GM18502 (cell line): ENCODE data around the gene PSMC3IP.
"Not testable (repeated sequence)": the region's sequence is repeated elsewhere in the genome, so short reads cannot be mapped to it uniquely, and the experiment has no call there.

ENCODE experiments used
- ATAC-seq: cut with Tn5 transposase; IDR thresholded peaks from one replicate; pipeline ENCODE4 v1.9.1; 2021; ENCODE audit warnings: mild to moderate bottlenecking; ENCODE audit not compliant: unreplicated experiment, poor library complexity

Gene PSMC3IP

DNA sequence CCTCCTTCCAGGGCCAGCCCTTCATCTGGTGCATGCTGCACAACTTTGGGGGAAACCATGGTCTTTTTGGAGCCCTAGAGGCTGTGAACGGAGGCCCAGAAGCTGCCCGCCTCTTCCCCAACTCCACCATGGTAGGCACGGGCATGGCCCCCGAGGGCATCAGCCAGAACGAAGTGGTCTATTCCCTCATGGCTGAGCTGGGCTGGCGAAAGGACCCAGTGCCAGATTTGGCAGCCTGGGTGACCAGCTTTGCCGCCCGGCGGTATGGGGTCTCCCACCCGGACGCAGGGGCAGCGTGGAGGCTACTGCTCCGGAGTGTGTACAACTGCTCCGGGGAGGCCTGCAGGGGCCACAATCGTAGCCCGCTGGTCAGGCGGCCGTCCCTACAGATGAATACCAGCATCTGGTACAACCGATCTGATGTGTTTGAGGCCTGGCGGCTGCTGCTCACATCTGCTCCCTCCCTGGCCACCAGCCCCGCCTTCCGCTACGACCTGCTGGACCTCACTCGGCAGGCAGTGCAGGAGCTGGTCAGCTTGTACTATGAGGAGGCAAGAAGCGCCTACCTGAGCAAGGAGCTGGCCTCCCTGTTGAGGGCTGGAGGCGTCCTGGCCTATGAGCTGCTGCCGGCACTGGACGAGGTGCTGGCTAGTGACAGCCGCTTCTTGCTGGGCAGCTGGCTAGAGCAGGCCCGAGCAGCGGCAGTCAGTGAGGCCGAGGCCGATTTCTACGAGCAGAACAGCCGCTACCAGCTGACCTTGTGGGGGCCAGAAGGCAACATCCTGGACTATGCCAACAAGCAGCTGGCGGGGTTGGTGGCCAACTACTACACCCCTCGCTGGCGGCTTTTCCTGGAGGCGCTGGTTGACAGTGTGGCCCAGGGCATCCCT, 34.1 kb downstream of the PSMC3IP start:
- ATAC-seq = no peak

DNA sequence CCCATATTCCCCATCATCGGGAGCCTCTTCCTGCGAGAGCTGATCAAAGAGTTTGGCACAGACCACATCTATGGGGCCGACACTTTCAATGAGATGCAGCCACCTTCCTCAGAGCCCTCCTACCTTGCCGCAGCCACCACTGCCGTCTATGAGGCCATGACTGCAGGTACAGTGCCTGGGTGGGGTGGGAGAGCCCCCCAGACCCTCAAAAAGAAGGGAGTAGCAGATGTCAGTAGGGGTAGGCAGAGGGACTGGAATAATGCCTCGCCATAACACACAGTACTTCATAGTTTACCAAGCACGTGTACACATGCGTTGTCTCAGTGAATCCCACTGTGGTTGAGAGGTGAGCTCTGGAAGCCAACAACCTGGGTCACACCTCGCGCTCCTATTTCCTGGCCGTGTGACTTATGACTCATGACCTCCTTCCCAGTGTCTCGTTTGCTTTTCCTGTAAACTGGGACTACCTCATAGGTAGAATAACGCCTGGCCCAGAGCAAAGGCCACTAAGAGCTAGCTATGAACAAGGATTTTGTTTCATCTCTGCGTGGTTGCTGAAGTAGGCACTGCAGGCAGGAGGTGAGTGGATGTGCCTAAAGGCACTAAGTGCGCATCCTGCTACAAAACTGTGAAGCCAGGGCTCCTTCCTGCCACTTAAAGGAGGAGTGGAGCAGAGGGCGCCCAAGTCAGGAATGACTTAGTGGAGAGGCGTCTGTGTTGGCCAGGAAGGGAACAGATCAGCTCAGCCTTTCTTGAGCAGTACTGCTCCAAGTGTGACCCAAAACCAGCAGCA, 36.3 kb downstream of the PSMC3IP start:
- ATAC-seq = no peak

DNA sequence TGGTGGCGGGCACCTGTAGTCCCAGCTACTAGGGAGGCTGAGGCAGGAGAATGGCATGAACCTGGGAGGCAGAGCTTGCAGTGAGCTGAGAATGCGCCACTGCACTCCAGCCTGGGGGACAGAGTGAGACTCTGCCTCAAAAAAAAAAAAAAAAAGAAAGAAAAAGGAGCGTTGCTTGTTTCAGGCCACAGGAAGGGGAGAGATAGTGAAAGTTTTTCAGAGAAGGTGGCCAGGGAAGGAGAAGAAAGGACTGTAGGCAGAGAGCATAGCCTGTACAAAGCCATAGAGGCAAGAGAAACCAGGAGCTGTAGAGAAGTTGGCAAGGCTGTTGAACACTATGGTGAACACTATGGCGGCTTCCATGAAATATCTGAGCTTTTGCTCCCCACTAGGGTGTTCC, 37.0 kb downstream of the PSMC3IP start:
- not testable (repeated sequence) for ATAC-seq

DNA sequence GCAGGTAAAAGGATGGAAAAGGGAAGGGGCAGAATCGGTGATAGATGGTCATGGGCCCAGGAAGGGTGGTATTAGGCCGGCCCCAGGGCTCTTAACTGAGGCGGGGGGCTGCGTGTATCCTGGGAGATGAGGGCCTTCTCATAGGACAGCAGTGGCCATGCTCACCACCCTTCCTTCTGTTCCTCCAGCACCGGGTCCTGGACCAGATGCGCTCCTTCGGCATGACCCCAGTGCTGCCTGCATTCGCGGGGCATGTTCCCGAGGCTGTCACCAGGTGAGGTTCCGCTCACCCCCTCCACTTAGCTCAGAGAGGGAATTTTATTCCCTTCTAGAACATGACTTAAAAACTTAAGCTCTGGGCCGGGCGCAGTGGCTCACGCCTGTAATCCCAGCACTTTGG, 39.0 kb downstream of the PSMC3IP start:
- no peak for ATAC-seq

DNA sequence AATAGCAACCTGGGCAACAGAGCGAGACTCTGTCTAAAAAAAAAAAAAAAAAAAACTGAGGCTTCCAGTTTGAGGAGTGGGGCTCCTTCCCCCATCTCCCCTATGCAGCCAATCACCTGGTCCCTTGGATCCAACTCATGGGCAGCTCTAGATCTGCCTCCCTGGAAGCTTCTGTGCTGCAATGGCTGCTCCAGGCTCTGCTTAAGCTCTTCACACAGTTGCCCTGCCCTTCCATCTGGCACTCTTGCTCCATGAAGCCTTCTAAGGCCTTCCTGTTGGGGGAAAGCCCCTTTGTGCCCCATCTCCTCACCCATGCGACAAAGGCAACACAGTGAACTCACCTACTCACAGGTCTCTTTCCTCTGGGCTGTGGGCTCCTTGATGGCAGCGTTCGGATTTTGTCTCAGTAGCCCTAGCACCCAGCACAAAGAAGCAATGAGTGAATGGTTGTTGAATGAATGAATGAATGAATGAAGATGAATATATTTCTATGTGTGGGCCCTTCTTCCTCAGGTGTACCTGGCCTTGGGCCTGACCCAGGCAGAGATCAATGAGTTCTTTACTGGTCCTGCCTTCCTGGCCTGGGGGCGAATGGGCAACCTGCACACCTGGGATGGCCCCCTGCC, 39.6 kb downstream of the PSMC3IP start:
- ATAC-seq = no peak

DNA sequence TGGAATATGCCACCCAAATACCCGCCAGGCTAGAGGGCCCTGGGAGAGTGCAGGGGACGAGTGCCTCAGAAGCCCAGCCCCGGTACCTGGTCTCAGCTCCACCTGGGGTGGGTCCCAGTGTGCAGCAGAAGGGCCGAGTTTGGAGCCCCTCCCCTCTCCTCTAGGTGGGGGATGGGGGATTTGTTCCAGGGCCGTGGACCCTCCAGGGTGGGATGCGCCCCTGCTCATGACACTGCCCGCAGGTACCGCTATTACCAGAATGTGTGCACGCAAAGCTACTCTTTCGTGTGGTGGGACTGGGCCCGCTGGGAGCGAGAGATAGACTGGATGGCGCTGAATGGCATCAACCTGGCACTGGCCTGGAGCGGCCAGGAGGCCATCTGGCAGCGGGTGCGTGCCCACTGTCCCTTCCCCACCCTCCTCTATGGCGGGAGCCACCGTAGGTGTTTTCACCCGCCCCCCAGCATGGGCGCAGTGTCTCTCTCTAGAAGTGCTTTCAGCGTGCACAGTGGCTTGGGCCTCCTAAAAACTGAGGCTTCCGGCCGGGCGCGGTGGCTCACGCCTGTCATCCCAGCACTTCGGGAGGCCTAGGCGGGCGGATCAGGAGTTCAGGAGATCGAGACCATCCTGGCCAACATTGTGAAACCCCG, 40.2 kb downstream of the PSMC3IP start:
- ATAC-seq = no peak

DNA sequence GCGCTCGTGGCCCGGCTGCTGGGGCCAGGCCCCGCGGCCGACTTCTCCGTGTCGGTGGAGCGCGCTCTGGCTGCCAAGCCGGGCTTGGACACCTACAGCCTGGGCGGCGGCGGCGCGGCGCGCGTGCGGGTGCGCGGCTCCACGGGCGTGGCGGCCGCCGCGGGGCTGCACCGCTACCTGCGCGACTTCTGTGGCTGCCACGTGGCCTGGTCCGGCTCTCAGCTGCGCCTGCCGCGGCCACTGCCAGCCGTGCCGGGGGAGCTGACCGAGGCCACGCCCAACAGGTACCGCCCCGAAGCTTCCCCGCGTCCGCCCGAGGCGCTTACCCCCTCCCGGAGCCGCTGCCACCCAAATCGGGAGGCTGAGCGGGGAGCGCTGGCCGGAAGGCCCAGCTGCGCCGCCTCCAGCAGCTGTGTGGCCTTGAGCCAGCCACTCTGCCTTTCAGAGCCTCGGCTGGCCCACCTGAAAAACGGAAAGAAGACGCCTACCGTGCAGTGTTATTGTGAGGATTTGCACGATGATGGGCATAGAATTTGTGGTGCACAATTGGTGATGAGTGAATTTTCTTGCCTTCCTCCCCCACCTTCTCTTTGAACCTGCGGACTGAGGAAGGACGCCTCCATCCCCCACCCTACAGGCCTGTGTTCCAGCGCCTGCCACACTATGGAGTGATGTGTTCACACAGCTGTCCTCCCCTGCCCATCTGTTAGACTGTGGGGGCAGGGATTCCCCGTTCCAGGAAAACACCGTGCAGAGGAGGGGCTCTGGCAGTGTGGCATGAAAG, 41.0 kb downstream of the PSMC3IP start:
- ATAC-seq = peak; percentile 57

DNA sequence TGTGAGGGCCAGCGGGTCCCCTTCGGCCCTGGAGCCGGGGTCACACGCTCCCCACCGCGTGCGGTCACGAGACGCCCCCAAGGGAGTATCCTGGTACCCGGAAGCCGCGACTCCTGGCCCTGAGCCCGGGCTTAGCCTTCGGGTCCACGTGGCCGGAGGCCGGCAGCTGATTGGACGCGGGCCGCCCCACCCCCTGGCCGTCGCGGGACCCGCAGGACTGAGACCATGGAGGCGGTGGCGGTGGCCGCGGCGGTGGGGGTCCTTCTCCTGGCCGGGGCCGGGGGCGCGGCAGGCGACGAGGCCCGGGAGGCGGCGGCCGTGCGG, 41.5 kb downstream of the PSMC3IP start, which contains the start of gene NAGLU:
Gene NAGLU, plus strand, starts transcription at position 194 of the 324 bp plus-strand sequence. Its CDS starts 32 bp downstream, at position 226.
- ATAC-seq = peak; percentile 80

DNA sequence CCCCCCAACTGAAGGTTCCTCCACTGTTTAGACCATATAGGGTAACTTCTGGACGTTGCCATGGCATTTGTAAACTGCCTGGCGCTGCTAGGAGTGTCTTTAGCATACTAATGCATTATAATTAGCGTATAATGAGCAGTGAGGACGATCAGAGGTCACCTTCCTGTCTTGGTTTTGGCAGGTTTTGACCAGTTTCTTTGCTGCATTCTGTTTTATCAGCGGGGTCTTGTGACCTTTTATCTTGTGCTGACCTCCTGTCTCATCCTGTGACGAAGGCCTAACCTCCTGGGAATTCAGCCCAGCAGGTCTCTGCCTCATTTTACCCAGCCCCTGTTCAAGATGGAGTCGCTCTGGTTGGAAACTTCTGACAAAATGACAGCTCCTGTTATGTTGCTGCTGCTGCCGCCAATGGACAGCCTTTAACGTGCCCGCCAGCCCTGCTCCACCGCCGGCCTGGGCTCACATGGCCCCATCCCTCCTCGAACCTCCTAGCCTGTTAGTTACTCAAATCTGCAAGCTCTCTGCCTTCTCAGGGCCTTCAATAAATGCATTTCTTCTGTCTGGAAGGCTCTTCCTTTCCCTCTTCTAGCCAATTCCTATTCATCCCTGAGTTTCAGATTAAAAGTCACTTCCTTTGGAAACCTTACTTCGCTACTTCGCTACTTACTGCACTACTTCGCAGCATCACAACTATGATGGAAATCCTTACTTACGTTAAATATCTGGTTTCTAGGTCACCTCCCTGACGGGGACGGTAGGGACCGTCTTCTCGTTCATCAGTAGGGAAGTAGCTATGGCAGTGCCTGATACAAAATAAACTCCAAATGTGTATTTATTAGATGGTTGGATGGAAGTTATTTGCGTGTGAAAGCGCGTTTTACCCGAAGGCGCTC, 42.1 kb downstream of the PSMC3IP start:
- ATAC-seq = no peak

DNA sequence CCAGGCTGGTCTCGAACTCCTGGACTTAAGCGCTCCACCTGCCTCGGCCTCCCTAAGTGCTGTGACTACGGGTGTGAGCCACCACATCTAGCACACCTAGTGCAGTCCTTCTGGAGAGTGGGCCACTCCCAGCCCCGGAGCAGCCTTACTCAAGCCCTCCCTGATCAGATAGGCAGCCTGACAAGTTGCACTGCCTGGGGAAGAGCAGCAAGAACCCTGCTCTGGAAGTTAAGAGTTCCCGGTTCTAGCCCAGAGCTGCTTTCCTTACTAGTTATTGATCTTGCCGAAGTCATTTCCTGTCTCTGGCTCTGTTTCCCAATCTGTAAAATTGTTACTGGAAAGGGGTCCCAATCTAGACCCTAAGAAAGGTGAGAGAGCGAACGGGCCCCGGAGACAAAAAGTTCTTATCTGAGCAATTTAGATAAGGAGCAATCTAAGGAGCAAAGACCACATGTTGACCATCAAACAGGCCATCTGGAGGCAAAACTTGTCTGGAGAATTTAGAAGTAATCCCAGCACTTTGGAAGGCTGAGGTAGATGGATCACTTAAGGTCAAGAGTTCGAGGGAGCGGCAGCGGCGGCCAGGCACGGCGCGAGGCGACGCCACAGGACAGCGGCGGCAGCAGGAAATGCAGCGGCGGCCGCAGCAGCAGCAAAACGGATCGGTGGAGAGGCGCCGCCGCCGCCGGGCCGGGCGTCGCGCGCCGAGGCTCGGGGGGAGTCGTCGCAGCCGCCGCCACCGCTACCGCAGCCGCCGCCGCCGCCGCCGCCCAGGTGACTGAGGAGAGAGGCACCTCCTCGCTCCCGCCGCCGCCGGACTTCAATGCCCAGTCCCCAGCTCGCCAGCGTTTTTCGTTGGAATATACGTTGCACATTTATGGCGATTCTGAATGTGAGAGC, 45.8 kb downstream of the PSMC3IP start:
- ATAC-seq = no peak

DNA sequence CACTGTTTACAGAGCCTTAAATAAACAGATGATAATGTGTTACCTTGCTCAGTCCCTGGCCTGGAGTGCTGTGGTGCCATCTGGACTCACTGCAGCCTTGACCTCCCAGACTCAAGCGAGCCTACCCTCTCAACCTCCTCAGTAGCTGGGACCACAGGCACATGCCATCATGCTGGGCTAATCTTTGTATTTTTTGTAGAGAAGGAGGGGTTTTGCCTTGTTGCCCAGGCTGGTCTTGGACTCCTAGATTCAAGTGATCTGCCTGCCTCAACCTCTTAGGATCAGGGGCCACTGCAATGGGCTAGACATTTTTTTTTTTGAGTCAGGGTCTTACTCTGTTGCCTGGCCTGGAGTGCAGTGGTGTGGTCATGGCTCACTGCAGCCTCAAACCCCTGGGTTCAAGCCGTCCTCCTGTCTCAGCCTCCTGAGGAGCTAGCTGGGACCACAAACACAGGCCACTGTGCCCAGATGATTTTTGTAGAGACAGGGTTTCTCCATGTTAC, 46.5 kb downstream of the PSMC3IP start:
- ATAC-seq = no peak

DNA sequence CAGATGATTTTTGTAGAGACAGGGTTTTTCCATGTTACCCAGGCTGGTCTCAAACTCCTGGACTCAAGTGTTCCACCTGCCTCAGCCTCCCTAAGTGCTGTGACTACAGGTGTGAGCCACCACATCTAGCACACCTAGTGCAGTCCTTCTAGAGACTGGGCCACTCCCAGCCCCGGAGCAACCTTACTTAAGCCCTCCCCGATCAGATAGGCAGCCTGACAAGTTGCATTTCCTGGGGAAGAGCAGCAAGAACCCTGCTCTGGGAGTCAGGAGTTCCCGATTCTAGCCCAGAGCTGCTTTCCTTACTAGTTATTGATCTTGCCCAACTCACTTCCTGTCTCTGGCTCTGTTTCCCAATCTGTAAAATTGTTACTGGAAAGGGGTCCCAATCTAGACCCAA, 48.5 kb downstream of the PSMC3IP start:
- ATAC-seq = no peak

DNA sequence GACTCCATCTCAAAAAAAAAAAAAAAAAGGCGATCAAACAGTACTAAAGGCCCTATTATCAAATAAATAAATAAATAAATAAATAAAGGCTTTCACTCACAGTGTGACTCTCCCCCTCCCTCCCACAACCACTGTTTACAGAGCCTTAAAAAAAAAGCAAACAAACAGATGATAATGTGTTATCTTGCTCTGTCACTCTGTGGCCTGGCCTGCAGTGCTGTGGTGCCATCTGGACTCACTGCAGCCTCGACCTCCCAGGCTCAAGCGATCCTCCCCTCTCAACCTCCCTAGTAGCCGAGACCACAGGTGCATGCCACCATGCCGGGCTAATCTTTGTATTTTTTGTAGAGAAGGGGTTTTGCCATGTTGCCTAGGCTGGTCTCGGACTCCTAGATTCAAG, 49.6 kb downstream of the PSMC3IP start:
- no peak for ATAC-seq

DNA sequence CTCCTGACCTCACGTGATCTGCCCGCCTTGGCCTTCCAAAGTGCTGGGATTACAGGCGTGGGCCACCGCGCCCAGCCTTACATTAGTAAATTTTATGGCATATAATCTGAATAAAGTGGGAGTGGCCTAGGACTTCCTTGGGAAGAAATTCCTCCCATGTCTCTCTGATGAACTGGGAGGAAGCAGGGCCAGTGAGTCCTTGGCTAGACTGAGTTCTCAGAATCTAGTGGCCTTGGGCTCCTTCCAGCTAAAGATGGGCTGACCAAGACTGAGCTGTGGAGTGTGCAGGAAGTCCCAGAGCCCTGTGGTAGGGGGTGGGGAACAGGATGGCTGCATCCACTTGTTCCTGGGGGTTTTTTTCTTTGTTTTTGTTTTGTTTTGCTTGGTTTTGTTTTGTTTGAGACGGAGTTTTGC, 51.5 kb downstream of the PSMC3IP start:
- no peak for ATAC-seq

DNA sequence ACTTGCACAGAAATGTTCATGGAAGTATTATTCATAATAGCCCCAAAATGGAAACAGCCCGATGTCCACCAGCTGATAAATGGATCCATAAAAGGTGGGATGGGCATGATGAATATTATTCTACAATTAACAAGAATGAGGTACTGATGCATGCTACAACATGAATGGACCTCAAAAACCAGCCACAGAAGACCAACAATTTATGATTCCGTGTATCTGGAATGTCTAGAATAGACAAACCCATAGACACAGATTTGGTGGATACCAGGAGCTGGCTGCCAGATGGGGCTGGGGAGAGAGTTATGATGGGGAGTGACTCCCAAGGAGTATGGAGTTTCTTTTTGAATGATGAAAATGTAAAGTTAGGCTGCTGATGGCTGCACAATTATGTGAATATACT, 52.3 kb downstream of the PSMC3IP start:
- ATAC-seq = no peak

DNA sequence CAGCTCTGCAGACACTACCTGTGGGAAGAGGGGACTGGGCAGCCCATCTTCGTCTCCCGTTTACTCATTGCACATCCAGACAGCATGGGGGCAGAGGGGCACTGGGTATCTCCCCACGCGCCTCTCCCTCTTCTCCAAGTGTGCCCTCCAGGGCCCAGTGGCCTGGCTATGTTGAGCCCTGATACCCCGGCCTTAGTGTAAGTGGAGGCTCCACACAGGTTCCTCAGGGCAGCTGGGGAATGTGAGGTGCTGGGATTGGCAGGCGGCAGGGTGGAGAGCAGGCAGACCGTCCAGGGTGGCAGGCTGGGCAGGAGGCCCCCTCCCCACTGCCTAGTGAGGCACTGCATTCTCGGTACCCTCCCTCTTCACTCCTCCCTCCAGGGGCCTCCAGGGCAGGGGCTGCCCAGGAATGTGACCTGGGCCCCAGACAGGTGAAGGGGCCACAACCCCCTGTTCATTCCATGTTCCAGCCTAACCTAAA, 54.7 kb downstream of the PSMC3IP start:
- no peak for ATAC-seq
